HEK293T (cell line): Measurements from ENCODE around the gene HOXA13.
A peak's percentile ranks its signal among the peaks of the same experiment; 100 is the strongest.

Experiments used
- CTCF ChIA-PET: fragments of 350-600 bp; formaldehyde crosslinking; extraction: SDS; loops from one replicate; lab custom pipeline; 2021; ENCODE audit warnings: antibody characterized with exemption, inconsistent platforms; lab: Yijun Ruan, JAX
- POLR2A ChIA-PET: fragments of 350-600 bp; formaldehyde crosslinking; extraction: SDS; loops from one replicate; lab custom pipeline; 2020; ENCODE audit warnings: antibody characterized with exemption, inconsistent platforms; lab: Yijun Ruan, JAX
- DNase-seq: peaks from one replicate; pipeline ENCODE4 v3.0.0; 2012; ENCODE audit warnings: mixed read lengths; ENCODE audit errors: extremely low spot score
- ARNT ChIP-seq: fragments of 450-650 bp; IDR thresholded peaks from 2 replicates; pipeline ENCODE4 v1.6.1; 2017; ENCODE audit warnings: mild to moderate bottlenecking
- BHLHE40 ChIP-seq: fragments of 450-650 bp; IDR thresholded peaks from 2 replicates; pipeline ENCODE4 v1.6.1; 2016; ENCODE audit warnings: mild to moderate bottlenecking, moderate library complexity, borderline replicate concordance
- CTBP1 ChIP-seq: fragments of 450-650 bp; IDR thresholded peaks from 2 replicates; pipeline ENCODE4 v1.6.1; 2016; ENCODE audit warnings: borderline replicate concordance
- ELF4 ChIP-seq: fragments of 450-650 bp; IDR thresholded peaks from 2 replicates; pipeline ENCODE4 v1.6.1; 2017; ENCODE audit warnings: antibody characterized with exemption
- FOXA1 ChIP-seq: fragments of 450-650 bp; IDR thresholded peaks from 2 replicates; pipeline ENCODE4 v1.6.1; 2016; ENCODE audit warnings: mild to moderate bottlenecking
- FOXK2 ChIP-seq: fragments of 450-650 bp; IDR thresholded peaks from 2 replicates; pipeline ENCODE4 v1.6.1; 2016; ENCODE audit warnings: mild to moderate bottlenecking
- FOXM1 ChIP-seq: fragments of 450-650 bp; IDR thresholded peaks from 2 replicates; pipeline ENCODE4 v1.6.1; 2017; ENCODE audit warnings: mild to moderate bottlenecking, borderline replicate concordance
- HDGF ChIP-seq: fragments of 450-650 bp; IDR thresholded peaks from 2 replicates; pipeline ENCODE4 v1.6.1; 2017; ENCODE audit warnings: antibody characterized with exemption, borderline replicate concordance
- L3MBTL2 ChIP-seq: fragments of 450-650 bp; conservative IDR thresholded peaks from 2 replicates; pipeline ENCODE4 v1.6.1; 2016; ENCODE audit warnings: mild to moderate bottlenecking
- LEF1 ChIP-seq: fragments of 450-650 bp; IDR thresholded peaks from 2 replicates; pipeline ENCODE4 v1.6.1; 2017; ENCODE audit warnings: mild to moderate bottlenecking, borderline replicate concordance
- NFRKB ChIP-seq: fragments of 450-650 bp; IDR thresholded peaks from 2 replicates; pipeline ENCODE4 v1.6.1; 2016; ENCODE audit warnings: mild to moderate bottlenecking, moderate library complexity
- PKNOX1 ChIP-seq: fragments of 450-650 bp; IDR thresholded peaks from 2 replicates; pipeline ENCODE4 v1.6.1; 2016
- SP1 ChIP-seq: fragments of 450-650 bp; IDR thresholded peaks from 2 replicates; pipeline ENCODE4 v1.6.1; 2017
- SUZ12 ChIP-seq: fragments of 450-650 bp; IDR thresholded peaks from 2 replicates; pipeline ENCODE4 v1.6.1; 2016; ENCODE audit warnings: mild to moderate bottlenecking
- TARDBP ChIP-seq: fragments of 450-650 bp; IDR thresholded peaks from 2 replicates; pipeline ENCODE4 v1.6.1; 2016
- ZNF384 ChIP-seq: fragments of 450-650 bp; IDR thresholded peaks from 2 replicates; pipeline ENCODE4 v1.6.1; 2016

Gene HOXA13

DNA sequence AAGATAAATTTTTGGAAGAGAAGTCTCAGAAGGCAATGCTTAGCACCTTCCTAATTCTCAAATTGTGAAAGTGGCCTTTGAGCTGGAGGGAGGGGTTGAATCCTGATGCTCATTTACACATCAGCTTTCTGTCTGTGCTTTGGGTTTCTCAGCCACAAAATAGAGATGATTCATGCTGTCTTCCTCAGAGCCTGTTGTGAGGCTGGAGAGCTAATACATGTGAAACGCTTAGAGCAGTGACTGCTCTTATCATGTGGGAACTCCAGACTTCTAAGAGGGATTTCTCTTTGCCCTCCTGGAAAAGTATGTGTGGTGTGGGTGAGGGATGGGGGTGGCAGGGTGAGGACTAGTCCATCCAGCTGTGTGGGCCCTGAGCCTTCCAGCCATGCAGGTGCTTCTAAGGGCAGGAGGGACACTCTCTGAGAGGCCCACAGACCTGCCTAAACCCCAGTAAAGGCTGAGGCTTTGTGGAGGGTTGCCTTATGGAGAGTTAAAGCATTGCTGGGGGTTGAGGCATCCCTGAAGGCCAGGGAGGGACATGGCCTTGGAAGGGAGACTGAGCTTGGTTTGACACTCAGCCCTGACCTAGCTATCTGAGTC, 37.9 kb upstream of the HOXA13 start:
- CTCF ChIA-PET = interaction anchor here (0.5 to 0.6 kb wide), 2 partner anchors 340 to 345 kb away, joined by 3 read pairs; no protein-coding TSS in a partner anchor
- POLR2A ChIA-PET = interaction anchor here (1.1 kb wide), 1 partner anchor 81 kb away, joined by 4 read pairs; the partner anchor contains the start of gene HOXA7
- TF ChIP-seq ZNF384 (no peak), SP1 (no peak), LEF1 (no peak), FOXM1 (no peak), FOXA1 (no peak), CTBP1 (no peak), FOXK2 (no peak), HDGF (no peak), ELF4 (no peak), ARNT (no peak), SUZ12 (no peak), NFRKB (no peak), PKNOX1 (no peak), BHLHE40 (no peak), L3MBTL2 (no peak)
- no peak for DNase-seq

GRCh38 chr7:27235387-27236311, 35.8 kb upstream of the HOXA13 start:
- TF ChIP-seq PKNOX1 = no peak
- TF ChIP-seq L3MBTL2 = peak; percentile 67
- TF ChIP-seq ELF4 = no peak; the same call in 1 of the 2 replicates
- peak; percentile 20; the same call in 1 of the 2 replicates for TF ChIP-seq CTBP1
- no peak for TF ChIP-seq LEF1
- no peak for TF ChIP-seq SUZ12
- DNase-seq = peak; percentile 80
- POLR2A ChIA-PET = interaction anchor here (1.3 kb wide), 1 partner anchor 371 kb away, joined by 5 read pairs; no protein-coding TSS in a partner anchor
- CTCF ChIA-PET = interaction anchor here (0.6 to 1.1 kb wide), 3 partner anchors 29 to 424 kb away, joined by 3 to 4 read pairs (median 3); no protein-coding TSS in a partner anchor

- TF ChIP-seq PKNOX1 (no peak), FOXM1 (no peak), SUZ12 (no peak), HDGF (no peak), FOXK2 (no peak), SP1 (no peak), L3MBTL2 (no peak), LEF1 (no peak), FOXA1 (no peak), NFRKB (no peak), ELF4 (no peak), TARDBP (no peak), CTBP1 (no peak), ZNF384 (no peak), ARNT (no peak)
- CTCF ChIA-PET = no interaction called here
- POLR2A ChIA-PET = no interaction called here
- no peak for DNase-seq
These were observed 29.6 kb upstream of the HOXA13 start for GRCh38 chr7:27229448-27229847.

- ChIA-PET CTCF (interaction anchor here (1.0 kb wide), 1 partner anchor 15 kb away, joined by 3 read pairs; no protein-coding TSS in a partner anchor), POLR2A (no interaction called here)
- DNase-seq = no peak
- TF ChIP-seq PKNOX1 = no peak
- TF ChIP-seq NFRKB = no peak
- no peak for TF ChIP-seq LEF1
- TF ChIP-seq ELF4 = no peak
- TF ChIP-seq L3MBTL2 = no peak
- no peak for TF ChIP-seq ZNF384
- no peak for TF ChIP-seq SUZ12
- TF ChIP-seq SP1 = no peak
- no peak for TF ChIP-seq FOXM1
- TF ChIP-seq TARDBP = no peak
These were observed 25.4 kb upstream of the HOXA13 start for GRCh38 chr7:27224983-27225934.
